ENCODE data around the gene PLEK.

GRCh38 chr2:68344031-68344430 is 21.1 kb upstream of the PLEK start:
- TF ChIP-seq CTCF (IDR thresholded peaks at IDR 0.05) (no peak), EP300 (IDR thresholded peaks at IDR 0.05) (no peak), POLR2A (IDR thresholded peaks at IDR 0.05) (no peak), POLR2AphosphoS5 (IDR thresholded peaks at IDR 0.05) (no peak)
